Measurements from ENCODE around the gene DMD. TPM values are rescaled to one million over a fixed set of nuclear protein-coding genes. Genes with fewer than 3 reads are reported as not detected.
A peak's percentile ranks its signal among the peaks of the same experiment; 100 is the strongest.

Gene DMD
- polyA plus RNA-seq, 3 donors = 0.23 TPM; not detected in 2

DNA sequence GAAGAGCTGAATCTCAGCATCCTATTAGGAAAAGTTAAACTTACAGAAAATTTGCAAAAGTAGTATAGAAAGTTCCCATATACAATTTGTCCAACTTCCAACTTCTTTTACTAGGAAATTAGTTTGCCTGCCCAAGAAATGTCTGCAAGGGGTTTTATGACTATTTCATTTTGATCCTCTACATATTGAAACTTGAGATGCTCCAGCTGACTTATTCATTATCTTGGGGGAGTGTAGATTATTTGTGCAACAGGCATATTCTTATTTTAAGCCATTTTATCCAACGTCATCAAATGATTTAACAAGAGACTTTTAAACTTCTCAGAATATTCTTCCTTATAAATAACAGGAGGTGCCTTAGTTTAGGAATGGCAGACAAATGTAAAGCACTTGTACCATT, 1822.4 kb downstream of the DMD start:
- WGBS (ENCODE audit: insufficient coverage) = no CpG with 5 or more reads among the region's 1 CpG
- H3K36me3 ChIP-seq (replicated peaks in 1 of 2; ENCODE audit: control insufficient read depth in 1 of 2, insufficient read depth in 2 of 2, low read length in 2 of 2) = no peaks in the 10 kb centered on the region
- H3K9me3 ChIP-seq (replicated peaks in 1 of 2; ENCODE audit: control insufficient read depth in 1 of 2, insufficient read depth in 1 of 2, low read length in 2 of 2) = no peaks in the 10 kb centered on the region
- no peak overlapping the region for H3K27ac ChIP-seq (ENCODE audit: low read depth in 1 of 2, low read length in 2 of 2)
- no peak overlapping the region for H3K4me2 ChIP-seq (replicated peaks; ENCODE audit: extremely low read depth, low read length, poor library complexity, severe bottlenecking)
- no peak overlapping the region for H3K4me3 ChIP-seq (replicated peaks in 1 of 3; ENCODE audit: low read depth in 2 of 3, low read length in 3 of 3)
- intact Hi-C loops (cut with micrococcal nuclease) = no loop called here
- H3K9ac ChIP-seq (ENCODE audit: insufficient read depth, low read length, poor library complexity, severe bottlenecking) = no peak overlapping the region
- no peak overlapping the region for H2AFZ ChIP-seq (ENCODE audit: insufficient read depth, low read depth, low read length, poor library complexity, severe bottlenecking)
- no peaks in the 10 kb centered on the region for H3K79me2 ChIP-seq (ENCODE audit: insufficient read depth, low read length)
- no peaks in the 10 kb centered on the region for H3K27me3 ChIP-seq (ENCODE audit: control insufficient read depth in 2 of 2, insufficient read depth in 2 of 2, low read length in 2 of 2)
- Mint-ChIP-seq H3K4me1 (no peaks in the 10 kb centered on the region), H3K27ac (peak overlapping the region in 1 of 7 donors; percentile 61), H3K9me3 (no peaks in the 10 kb centered on the region), H3K36me3 (no peaks in the 10 kb centered on the region), H3K27me3 (ENCODE audit: low read depth in 3 of 3) (peaks cover 0 to 2% (median 1%) of the 10 kb centered on the region in 3 donors), H3K4me3 (no peak overlapping the region)
- no peaks in the 10 kb centered on the region for H4K20me1 ChIP-seq (ENCODE audit: insufficient read depth, low read length)
- TF ChIP-seq, protein P1, sequence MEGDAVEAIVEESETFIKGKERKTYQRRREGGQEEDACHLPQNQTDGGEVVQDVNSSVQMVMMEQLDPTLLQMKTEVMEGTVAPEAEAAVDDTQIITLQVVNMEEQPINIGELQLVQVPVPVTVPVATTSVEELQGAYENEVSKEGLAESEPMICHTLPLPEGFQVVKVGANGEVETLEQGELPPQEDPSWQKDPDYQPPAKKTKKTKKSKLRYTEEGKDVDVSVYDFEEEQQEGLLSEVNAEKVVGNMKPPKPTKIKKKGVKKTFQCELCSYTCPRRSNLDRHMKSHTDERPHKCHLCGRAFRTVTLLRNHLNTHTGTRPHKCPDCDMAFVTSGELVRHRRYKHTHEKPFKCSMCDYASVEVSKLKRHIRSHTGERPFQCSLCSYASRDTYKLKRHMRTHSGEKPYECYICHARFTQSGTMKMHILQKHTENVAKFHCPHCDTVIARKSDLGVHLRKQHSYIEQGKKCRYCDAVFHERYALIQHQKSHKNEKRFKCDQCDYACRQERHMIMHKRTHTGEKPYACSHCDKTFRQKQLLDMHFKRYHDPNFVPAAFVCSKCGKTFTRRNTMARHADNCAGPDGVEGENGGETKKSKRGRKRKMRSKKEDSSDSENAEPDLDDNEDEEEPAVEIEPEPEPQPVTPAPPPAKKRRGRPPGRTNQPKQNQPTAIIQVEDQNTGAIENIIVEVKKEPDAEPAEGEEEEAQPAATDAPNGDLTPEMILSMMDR (IDR thresholded peaks at IDR 0.05) = no peak
- no peak for DNase-seq
- no peaks in the 10 kb centered on the region for H3K4me1 ChIP-seq (ENCODE audit: control insufficient read depth in 1 of 2, insufficient read depth in 2 of 2, low read length in 2 of 2)

DNA sequence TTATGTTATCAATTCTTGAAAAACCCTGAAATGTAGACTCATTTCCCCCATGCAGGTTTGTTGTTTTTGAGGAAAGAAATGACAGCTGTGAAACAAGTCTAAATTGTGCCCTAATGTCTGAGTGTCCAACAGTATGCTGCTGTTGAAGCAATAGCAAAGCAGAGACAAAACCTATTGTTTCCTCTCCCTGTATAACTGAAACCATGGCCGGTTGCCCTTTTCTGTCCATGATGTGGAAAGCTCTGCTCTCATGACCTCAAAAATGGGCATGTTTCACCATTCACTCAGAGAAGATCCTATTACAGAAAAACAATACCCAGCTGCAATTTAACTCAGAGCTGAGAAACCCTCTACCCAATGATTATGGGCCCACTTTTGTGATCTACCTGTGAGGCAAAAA, 1826.9 kb downstream of the DMD start:
- Histone ChIP-seq H3K9me3 (replicated peaks in 1 of 2; ENCODE audit: control insufficient read depth in 1 of 2, insufficient read depth in 1 of 2, low read length in 2 of 2) (no peaks in the 10 kb centered on the region), H3K4me2 (replicated peaks; ENCODE audit: extremely low read depth, low read length, poor library complexity, severe bottlenecking) (no peak overlapping the region), H3K27me3 (ENCODE audit: control insufficient read depth in 2 of 2, insufficient read depth in 2 of 2, low read length in 2 of 2) (no peaks in the 10 kb centered on the region), H3K36me3 (replicated peaks in 1 of 2; ENCODE audit: control insufficient read depth in 1 of 2, insufficient read depth in 2 of 2, low read length in 2 of 2) (no peaks in the 10 kb centered on the region), H3K27ac (ENCODE audit: low read depth in 1 of 2, low read length in 2 of 2) (no peak overlapping the region), H4K20me1 (ENCODE audit: insufficient read depth, low read length) (no peaks in the 10 kb centered on the region), H3K79me2 (ENCODE audit: insufficient read depth, low read length) (no peaks in the 10 kb centered on the region), H3K9ac (ENCODE audit: insufficient read depth, low read length, poor library complexity, severe bottlenecking) (no peak overlapping the region), H2AFZ (ENCODE audit: insufficient read depth, low read depth, low read length, poor library complexity, severe bottlenecking) (no peak overlapping the region), H3K4me1 (ENCODE audit: control insufficient read depth in 1 of 2, insufficient read depth in 2 of 2, low read length in 2 of 2) (no peaks in the 10 kb centered on the region), H3K4me3 (replicated peaks in 1 of 3; ENCODE audit: low read depth in 2 of 3, low read length in 3 of 3) (no peak overlapping the region)
- Mint-ChIP-seq H3K27ac (no peak overlapping the region), H3K4me1 (no peaks in the 10 kb centered on the region), H3K9me3 (peaks cover 0 to 3% (median 0%) of the 10 kb centered on the region in 7 donors), H3K4me3 (no peak overlapping the region), H3K36me3 (no peaks in the 10 kb centered on the region), H3K27me3 (ENCODE audit: low read depth in 3 of 3) (peaks cover 0 to 1% (median 0%) of the 10 kb centered on the region in 3 donors)
- DNase-seq = no peak
- intact Hi-C loops (cut with micrococcal nuclease) = no loop called here
- WGBS (ENCODE audit: insufficient coverage) = no CpG with 5 or more reads among the region's 1 CpG
- TF ChIP-seq, protein P1 (IDR thresholded peaks at IDR 0.05) = no peak

Data from CD14-positive monocyte (primary cell).